K562 (cell line): ENCODE data around the gene YKT6.

Source experiments
- TFAM ChIP-seq: fragments of 250-450 bp; sonication (Bioruptor Pico); conservative IDR thresholded peaks from 2 replicates; pipeline ENCODE4 v1.5.0; 2021; ENCODE audit warnings: mild to moderate bottlenecking, moderate library complexity
- TF ChIP-seq, protein P1 (sequence below): sonication (generic); formaldehyde crosslinking; IDR thresholded peaks from 2 replicates; pipeline ENCODE4 v1.8.0; 2022; ENCODE audit warnings: missing genetic modification reagents, mild to moderate bottlenecking, borderline replicate concordance

DNA sequence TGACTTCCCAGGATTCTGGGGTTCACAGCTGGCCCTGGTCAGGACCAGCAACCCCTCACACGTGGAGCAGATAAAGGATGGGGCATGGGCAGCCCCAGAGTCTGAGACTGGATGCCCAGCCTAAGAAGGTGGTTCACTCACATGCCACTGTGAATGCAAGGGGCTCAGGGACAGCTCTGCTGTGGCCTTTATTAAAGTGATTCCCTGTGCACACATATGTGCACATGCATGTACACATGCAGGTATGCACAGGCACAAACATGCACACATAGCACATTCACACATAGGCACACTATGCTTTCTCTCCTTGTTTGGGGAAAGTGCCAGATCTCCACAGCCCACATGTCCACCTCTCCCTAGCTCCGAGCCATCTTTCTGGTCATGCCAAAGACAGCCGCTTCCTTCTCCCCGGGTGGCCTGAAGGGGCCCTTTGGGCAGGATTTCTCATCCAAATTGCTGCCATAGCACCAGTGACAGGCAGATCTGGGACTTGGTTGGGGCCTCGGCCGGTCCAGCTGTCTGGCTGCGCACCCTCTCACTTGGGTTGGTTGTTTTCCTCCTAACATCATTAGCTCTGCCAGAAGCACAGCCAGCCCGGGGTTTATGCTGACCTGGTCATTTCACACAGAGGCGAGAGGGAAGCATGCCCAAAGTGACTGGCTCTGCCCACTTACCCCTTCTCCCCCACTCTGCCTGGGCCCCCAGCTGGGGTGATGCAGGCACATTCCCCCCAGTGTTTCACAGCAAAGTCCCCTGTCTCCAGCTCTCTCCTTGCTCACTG, 13.0 kb upstream of the YKT6 start:
- no peak for TF ChIP-seq TFAM (CRISPR knock-in tag)
- TF ChIP-seq, protein P1, sequence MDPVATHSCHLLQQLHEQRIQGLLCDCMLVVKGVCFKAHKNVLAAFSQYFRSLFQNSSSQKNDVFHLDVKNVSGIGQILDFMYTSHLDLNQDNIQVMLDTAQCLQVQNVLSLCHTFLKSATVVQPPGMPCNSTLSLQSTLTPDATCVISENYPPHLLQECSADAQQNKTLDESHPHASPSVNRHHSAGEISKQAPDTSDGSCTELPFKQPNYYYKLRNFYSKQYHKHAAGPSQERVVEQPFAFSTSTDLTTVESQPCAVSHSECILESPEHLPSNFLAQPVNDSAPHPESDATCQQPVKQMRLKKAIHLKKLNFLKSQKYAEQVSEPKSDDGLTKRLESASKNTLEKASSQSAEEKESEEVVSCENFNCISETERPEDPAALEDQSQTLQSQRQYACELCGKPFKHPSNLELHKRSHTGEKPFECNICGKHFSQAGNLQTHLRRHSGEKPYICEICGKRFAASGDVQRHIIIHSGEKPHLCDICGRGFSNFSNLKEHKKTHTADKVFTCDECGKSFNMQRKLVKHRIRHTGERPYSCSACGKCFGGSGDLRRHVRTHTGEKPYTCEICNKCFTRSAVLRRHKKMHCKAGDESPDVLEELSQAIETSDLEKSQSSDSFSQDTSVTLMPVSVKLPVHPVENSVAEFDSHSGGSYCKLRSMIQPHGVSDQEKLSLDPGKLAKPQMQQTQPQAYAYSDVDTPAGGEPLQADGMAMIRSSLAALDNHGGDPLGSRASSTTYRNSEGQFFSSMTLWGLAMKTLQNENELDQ (CRISPR knock-in tag): no peak
